HG03045 (cell line): ENCODE results near the gene MINDY1.
A peak's percentile ranks its signal among the peaks of the same experiment; 100 is the strongest.

Experiments
- ATAC-seq: cut with Tn5 transposase; IDR thresholded peaks from one replicate; pipeline ENCODE4 v1.9.1; 2021; ENCODE audit warnings: mild to moderate bottlenecking, moderate library complexity; ENCODE audit not compliant: unreplicated experiment

Gene MINDY1

DNA sequence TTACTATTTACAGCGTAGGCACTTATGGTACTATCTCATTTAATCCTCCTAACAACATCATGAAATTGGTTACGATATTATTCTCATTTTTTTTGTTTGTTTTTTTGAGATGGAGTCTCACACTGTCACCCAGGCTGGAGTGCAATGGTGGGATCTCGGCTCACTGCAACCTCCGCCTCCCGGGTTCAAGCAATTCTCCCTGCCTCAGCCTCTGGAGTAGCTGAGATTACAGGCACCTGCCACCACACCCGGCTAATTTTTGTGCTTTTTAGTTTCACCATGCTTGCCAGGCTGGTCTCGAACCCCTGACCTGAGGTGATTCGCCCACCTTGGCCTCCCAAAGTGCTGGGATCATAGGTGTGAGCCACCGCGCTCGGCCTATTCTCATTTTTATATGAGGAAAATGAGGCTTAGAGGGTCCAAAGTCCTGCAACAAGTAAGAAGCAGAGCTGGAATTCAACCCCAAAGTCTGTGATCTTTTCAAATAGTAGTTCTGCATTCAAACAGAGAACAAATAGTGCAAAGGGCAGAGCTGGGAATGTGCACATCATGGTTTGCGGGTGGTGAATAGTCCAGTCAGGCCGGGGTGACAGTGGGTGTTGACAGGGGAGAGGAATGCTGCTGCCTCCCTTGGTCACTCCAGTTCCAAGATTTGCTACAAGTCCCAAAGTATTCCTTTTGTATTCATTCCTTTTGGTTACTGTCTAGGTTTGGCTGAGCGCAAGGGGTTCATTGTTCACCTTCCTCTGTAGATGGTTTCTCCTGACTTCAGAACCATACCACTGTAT, 6.2 kb upstream of the MINDY1 start:
- ATAC-seq = no peak

DNA sequence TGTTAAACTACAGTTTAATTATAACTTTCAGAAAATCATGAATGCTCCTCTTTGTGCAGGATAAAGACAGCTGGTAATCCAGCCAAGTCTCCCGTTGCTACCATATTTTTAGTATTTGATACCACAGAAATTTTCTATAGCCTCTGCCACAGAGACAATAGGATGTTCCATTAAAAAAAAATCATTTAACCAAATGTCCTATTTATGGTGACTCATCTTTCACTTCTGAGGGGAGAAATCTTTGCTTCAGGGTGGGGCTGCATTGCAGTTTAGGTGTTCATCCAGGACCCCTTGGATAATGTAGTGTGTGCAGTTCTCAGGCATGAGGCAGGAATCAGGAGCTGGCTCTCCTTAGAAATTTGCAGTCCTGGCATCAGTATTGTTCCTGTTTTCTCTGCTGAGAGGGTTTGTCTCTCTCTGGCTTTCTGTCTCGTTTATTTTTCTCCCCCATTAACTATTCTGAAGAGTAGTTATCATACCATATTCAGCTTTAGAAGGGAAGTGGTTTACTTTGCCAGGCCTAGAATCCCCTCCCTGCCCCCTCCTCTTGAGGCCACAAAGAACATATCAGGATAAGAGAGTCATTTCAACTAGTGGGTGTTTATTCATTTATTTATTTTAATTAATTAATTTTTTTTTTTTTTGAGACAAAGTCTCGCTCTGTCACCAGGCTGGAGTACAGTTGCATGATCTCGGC, 4.6 kb upstream of the MINDY1 start:
- no peak for ATAC-seq

DNA sequence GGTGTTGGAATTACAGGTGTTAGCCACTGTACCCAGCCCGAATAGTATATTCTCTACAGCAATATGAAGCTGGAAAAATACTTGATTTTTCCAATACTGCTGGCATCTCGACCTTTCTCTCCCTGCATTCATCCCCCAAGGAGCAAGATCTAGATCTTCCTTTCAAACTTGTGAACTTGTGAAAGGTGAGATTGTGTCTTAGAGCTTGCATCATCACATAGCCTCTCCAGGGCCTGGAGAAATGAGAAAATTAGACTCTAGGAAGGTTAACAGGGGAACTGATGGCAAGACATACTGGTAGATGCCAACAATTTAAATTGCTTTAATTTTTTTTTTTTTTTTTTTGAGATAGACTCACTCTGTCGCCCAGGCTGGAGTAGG, 3.6 kb upstream of the MINDY1 start:
- ATAC-seq = no peak

DNA sequence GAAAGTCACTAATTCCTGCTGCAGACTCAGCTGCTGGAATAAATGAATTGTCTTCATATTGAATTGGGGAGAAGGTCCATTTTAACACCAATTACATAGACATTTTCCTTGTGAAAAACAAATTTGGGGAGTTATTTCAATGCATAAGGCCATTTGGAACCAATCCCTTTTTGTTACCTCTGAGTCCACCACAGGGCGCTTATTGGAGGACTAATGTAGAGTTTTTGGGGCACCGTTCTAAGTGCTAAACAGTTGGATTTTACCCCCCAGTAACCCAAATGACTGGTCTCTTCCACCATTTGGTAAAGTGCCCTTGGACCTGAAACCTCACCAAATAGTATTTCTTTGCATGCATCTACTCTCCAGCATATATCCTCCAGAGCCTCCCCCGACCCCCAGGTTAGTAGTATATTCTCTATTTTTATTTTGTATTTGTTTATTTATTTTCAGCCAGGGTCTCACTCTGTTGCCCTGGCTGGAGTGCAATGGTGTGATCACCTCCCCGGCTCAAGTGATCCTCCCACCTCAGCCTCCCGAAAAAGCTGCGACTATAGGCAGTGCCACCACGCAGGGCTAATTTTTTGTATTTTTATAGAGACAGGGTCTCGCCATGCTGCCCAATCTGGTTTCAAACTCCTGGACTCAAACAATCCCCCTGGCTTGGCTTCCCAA, 3.1 kb upstream of the MINDY1 start:
- no peak for ATAC-seq

DNA sequence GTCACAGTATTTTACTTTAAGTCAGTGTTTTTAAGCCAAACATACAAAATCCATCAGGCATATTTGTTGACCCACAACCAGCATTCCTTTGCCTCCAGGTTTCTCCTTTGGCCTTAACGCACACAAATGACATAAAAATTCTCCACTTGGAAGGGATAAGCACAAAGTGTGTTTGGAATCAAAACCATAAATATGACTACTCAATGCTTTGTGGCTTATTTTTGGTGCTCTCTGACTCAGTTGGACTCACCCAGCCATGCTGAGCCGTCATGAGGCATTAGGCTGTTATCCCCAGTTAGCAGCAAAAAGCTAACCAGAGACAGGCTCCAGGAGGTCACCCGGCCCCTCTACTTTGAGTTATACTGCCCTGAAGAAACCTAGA, 2.5 kb upstream of the MINDY1 start:
- ATAC-seq = no peak

DNA sequence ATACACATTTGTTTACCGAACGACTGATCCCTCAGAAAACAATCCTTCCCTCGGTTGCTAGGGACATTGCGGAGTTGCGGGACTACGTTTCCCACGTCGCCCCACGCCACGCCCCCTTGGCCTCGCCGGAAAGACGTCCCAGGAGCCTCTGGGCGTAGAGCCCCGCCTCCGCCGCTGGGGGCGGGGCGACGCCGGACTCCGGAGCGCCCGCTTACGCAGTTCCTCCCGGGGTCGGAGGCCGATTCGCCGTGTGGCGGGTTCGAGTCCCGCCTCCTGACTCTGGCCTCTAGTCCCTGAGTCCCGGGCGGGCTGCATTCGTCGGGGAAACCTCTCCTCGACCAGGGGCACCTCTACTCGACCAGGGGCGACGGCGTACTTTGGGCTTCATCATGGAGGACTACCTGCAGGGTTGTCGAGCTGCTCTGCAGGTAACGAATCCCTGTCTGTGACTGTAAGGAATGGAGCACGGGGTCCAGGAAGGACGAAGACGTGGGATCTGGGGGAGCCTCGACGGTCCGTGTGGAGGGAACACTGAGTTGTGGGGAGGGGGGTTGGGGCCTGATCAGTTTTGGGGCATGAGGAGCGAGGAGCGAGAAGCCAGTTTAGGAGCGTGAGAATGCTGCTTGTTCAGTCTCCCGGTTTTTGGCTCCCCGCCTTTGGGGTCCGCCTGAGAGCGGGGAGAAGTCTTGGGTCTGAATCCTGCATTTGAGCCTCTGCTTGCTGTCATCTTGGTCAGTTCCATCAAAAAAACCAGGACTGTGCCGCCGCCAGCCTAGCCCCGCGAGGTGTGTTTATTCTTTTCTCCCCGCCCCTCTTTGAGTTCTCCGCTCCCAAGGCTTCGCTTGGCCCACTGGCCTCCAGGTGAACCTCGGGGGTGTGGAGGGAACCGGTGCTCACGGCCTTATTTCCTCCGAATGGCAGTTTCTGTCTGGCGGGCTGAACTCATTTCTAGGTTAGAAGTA, 1.8 kb upstream of the MINDY1 start, which contains the start of gene PRUNE1:
PRUNE1 (plus strand) TSS at position 206 of the 962 bp plus-strand sequence; CDS start at position 390, 184 bp downstream.
- peak; percentile 78 for ATAC-seq

DNA sequence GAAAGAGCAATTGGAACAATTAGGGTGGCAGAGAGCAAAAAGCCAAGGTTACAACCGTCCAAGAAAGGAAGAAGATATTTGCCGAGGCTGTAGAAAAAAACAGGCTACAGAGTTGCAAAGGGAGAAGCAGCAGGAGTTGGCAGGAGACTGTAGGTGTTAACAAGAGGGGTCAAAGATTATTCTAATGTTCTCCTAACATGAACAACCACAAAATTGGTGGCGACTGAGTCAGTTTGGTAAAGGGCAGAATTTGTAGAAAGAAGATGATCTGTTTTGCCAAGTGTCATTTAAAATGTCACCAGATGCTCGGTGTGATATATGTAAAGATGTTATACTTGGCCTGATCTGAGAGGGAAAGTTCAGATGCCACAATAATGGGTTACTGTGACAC, 1.1 kb upstream of the MINDY1 start:
- no peak for ATAC-seq

DNA sequence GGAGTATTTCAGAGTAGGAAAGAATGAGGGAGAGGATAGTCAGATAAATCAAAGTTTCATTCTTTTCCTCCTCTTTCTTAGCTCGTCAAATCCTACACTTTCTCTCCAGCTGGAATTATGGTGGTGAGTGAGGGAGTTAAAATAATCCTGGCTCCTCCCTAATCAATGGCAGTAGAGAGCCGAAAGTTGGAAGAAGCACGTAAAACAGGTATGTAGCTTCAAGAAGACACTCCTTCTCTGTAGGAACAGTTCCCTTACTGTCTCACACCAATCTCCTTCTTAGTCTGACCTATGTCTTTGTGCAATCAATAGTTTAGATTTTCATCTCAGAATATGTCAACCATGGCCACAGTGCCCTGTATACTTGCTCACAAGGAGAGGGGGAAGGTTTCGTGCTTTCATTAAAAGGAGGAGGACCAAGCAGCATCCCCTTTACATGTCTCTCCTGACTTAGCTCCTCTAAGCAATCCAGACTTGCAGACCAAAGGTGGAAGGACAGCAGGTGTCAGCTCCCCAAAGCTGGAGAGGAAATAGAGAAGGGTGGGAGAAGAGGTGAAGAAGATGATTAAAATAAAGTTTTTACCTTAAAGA, 878 bp downstream of the MINDY1 start:
- no peak for ATAC-seq

DNA sequence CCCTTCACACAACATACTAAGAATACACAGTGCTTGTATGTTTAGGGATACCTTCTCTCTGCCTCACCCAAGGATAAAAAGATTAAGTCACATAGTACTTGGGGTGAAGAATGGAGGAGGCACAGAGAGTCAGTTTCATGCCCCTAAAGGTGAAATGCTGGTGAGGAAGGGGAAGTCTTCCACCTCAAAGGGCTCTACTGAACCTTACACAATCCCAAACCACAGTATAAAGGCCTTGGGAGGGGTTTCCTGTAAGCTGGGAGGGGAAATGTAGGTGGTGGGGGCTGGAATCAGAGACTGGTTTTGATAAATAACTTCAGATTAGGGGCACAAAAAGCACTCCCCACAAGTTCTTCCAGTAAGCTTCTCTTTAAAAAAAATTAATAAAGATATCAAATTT, 3.5 kb downstream of the MINDY1 start:
- ATAC-seq = no peak

DNA sequence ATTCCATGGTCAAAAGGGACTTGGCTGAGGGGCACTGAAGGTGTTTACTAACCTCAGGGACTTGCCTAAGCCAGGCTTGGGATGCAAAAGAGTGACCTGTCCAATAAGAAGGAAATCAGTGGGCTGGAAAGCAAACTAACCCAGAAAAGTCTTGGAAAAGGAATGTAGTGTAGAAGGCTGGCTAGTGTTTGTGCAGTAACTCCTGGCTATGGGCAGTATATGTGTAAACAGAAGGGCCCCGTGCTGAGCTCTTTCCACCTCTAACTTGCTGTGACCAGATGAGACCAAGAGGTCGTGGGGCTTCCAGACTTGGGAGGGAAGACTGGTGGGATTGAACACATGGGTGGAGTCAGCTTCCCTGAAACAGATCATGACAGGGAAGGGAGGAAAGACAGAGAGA, 4.1 kb downstream of the MINDY1 start:
- no peak for ATAC-seq

DNA sequence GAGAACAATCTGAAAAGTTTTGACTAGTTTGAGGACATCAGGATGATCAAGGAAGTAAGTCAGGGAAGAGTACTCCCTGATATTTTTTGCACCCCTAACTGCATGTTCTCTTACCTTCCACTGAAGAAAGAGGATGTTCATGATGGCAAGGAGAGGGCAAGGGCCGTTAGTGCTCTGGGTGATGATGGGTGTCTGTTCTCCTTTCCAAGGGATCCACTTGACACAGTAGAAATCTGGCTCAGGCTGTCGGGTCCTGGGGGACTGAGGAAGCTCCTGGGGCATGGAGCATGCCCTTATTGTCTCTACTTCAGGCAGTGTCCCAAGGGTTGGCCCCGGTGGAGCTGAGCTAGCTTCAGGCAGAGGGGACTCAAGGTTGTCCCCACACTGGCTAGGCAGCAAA, 4.7 kb downstream of the MINDY1 start:
- ATAC-seq = no peak

DNA sequence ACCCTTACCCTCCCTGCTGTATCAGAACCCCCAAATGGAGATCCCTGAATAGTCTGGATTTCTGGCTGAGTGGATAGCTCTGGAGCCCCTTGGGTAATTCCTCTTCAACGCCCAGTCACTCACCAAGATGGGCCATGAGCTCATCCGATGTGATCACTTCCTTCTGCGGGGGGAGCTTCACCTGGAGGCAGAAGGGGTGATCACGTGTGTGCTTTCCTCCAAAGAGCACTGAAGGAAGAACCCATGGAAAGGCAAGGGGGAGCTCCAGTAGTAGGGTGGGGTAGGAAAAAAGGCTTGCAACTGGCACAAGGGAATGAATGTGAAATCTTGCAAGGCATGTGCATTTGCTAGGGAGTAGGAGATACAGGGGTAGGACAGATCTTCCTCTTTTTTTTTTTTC, 5.1 kb downstream of the MINDY1 start:
- no peak for ATAC-seq

DNA sequence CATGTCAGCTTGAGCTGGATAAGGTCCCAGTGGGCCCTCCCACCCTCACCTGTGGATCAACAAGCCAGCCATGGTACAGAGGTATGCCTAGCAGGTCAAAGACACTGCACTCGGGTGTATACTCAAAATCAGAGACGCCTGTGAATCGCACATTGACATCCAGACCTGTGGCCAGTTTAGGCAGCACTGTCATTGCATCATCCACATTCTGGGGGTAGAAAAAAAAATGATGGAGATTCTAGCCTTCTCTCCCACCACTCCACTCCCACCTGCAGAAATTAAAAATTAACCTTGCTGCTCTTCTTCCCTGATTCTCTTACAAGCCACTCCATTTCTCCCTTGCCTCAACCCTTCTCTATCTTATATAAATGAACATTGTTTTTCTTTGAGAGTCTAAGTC, 6.3 kb downstream of the MINDY1 start:
- no peak for ATAC-seq

DNA sequence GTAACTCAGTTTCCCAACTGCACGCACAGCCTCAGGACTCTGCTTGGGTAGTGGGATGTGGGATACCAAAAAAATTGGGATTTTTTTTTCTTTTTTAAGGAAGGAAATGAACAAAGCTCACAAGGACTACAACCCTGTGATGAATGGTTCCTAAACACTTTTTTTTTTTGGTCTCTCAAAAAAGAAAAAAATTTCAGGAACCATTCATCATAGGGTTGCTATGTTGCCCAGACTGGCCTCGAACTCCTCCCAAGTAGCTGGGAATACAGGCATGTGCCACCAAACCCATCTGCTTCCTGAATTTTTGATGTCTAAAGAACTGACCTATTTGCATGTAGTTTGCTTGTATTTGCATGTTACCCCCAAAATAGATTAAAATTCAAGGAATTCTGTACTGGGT, 6.8 kb downstream of the MINDY1 start:
- ATAC-seq = no peak

DNA sequence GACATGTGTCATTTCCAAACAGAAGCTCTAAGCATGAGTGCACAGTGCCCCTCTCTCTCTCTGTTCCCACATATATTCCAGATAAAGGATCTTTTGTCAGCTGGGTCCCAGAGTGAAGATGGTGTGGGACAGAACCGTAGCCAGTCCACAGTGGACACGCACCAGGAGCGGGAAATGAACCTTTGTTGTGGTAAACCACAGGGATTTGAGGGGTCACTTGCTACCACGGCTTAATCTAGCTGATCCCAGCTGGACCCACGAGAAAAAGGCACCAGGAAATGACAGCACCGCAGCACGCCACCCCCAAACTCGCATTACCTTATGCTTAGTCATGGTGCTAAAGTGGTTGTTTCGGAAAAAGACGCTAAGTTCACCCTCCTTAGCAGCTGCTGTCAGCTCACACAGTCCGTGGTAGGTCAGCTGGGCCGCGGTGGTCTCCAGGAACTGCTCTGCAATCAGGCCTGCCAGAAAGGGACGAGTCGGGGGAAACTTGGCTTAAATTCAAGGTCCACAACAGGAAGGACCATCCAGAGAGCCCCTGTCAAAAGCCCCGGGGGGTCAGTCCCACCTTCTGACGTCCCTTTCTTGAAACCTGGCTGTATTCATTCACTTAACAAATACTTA, 7.5 kb downstream of the MINDY1 start:
- no peak for ATAC-seq

DNA sequence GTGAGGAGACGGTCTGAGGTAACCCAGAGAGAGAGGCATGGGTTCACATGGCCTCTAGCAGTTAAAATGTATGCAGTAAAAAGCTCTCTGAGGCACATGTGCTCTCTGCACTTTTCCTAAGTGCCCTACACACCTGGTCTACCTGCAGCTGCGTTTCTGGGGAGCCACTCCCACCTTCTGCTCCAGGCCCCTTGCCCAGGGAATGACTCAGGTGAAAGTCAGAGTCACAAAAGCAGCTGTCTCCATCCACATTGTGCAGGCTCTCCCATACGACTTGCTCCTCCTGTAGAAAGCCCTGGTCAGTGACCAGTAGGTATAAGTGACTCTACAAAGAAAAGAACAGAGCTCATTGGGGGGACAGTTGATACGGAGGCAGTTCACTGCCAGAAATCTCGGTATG, 8.8 kb downstream of the MINDY1 start:
- no peak for ATAC-seq

DNA sequence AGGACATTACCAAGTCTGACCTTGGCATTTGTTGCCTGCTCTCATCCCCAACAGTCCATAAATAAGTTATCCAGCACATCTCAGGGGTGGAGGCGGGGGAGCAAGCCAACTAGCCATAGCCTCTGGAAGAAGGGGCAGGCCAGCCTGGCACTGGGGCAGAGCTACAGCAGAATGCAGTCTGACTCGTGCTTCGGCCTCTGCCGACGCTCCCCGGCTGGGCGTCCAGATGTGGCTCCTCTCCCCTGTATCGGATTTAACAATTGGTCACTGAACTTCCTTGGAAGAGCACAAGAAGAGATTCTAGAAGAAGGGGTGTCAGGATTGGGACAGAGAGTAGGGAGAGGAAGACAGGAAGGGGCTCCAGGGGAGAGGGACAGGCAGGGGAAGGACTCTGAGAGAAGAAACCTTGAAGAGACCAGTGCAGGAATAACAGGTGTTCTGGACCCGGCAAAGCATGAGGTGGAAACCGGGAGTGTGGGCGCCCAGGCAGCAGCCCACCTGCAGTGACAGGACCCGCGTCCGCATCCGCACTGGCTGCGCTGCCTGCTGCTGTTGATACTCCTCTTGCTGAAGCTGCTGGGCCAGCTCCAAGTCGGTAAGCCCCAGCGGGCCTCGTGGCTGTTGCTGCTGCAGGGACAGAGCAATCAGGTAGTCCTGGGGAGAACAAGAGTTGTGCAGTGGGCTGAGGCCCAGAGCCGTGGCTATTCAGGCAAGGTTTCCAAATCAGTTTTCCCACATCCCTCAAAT, 9.4 kb downstream of the MINDY1 start:
- ATAC-seq = no peak

DNA sequence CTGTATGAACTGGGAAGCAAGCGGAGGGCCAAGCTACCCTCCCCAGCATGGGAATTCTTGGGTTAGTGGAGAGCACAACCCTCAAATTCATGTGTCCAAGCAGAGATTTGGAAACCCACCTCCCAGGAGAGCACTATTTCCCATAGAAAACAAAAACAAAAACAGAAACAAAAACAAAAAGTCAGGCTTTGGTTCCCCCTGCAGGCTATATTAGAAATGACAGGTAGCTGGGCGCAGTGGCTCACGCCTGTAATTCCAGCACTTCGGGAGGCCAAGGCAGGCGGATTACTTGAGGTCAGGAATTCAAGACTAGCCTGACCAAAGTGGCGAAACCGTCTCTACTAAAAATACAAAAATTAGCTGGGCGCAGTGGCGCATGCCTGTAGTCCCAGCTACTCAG, 10.8 kb downstream of the MINDY1 start:
- ATAC-seq = no peak

DNA sequence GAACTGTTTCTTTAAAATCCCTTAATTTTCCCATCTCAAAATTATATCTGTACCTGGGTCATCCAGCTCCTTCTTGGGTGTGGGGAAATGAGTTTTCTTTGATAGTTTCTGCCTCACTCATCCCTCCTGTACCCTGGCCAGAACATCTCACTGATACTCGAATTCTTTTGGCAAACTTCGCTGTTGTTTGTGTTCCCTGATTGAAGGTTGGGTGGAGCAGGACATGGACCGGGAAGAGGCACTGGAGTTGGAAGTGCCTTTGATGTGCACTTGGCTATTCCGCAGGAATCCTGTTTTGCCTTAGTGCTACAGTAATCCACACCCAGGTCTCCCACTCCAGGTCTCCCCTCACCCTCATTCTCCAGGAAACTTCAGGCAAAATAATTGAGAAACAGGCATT, 11.2 kb downstream of the MINDY1 start:
- no peak for ATAC-seq
